Ammon's horn (tissue), 1 donor: ENCODE measurements around the gene SLC38A10.

Experiments
- DNase-seq: peaks from one replicate; pipeline ENCODE4 v3.0.0-alpha.2; 2016; ENCODE audit warnings: low spot score

Gene SLC38A10

DNA sequence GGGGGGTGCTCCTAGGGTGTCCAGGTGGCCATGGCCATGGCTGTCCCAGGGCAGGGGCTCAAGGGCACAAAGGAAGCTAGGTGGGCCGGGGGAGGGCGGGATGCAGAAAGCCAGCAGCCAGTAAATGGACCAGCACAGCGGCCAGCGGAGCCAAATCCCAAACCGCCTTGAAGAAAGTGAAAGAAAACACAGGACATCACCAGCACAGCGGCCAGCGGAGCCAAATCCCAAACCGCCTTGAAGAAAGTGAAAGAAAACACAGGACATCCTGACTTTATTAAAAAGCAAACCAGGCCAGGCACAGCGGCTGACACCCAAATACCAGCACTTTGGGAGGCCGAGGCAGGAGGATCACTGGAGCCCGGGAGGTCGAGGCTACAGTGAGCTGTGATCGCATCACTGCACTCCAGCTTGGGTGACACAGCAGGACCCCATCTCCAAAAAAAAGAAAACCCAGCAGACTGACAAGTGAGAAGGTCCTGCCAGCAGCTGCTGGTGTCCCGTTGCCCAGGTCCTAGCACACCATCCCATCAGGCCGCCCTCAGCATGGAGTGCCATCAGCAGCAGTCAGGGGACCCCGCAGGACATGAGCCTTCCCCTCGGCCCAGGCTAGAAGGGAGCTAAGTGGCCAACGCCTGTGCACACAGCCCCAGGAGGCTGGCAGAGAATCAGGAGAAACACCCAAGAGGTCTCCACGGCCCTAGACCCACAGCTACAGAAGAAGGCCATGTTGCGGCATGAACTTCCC is 17.0 kb downstream of the SLC38A10 start:
- no peak for DNase-seq

DNA sequence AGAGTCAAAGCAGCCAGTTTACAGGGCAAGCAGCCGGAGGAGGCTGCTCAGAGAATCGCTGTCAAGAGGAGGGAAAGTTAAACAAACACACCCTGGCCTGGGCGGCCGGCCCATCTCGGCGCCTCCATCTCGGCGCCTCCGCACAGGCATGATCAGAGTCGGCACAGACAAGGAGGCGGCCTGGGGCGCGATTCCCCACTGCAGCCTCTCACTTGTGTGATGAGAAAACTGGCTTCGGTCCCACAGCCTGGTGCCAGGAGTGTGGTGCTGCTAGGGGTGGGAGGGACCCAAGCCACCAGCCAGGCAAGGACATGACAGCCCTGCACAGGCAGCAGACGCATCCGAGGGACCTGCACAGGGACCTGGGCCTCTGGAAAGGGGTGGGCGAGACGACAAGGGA is 17.7 kb downstream of the SLC38A10 start:
- peak; percentile 74 for DNase-seq

DNA sequence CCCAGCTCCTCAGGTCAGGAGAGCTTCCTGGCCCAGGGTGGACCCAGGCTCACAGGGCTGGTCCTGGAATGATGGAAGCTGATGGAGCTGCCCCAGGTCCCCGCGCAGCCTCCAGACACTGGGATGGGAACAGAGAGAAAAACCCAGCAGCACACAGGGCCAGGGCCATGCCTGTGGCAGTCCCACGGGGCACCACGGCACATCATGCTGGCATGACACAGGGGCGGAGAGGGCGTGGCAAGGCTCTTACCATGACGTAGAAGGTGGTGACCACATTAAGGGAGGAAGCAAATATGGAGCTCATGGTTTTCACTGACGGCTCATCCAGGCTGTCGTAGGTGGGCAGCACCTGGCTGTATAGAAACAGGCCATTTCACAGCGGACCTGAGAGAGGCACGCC is 18.3 kb downstream of the SLC38A10 start:
- no peak for DNase-seq

DNA sequence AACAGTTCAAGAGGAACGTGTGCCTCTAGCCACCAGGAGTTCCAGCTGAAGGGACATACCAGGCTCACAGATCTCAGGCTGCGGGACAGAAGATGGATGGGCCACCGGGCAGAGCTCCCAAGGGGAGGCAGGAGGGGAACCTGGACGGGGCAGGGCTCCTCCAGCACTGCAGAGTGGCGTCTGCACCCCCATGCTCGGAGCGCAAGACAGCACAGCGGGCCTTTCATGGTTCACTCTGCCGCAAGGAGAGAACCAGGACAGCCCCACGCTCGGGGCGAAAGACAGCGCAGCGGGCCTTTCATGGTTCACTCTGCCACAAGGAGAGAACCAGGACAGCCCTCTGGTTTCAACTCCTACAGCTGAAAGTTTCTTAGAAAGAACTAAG is 20.6 kb downstream of the SLC38A10 start:
- DNase-seq, result no peak

DNA sequence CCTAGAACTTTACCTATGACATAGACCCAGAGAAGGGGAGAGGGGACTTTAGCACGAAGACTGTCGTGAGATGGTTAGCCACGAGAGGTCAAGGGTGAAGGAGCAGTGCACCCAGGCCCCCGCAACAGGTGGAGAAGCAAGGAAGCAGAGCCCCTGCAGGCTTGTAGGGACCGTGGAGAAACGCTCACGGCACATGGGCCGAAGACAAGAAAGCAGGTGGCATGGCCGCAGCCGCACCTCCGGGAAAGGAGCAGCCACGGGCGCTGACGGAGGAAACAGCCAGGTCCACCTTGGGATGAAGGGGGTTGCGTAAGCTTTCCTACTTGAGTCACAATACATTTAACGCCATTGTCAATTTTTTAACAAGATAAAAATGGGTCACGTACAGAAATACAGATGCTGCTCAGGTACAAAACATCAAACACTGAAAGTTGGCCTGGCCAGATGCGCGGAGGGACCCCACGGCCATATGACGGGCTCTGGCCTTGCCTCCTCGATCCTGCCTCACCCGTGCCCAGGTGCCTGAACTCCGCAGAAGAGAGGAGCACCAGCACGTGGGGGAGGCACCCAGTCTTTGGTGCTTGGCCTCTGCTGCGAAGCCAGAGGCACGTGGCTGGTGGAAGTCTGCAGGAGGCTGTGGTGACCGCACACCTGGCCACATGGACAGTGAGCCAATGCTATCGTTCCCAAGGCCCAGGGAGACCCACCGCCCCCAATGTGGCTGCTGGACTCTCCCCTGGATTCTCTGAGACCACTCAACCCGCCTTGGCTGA is 21.2 kb downstream of the SLC38A10 start:
- DNase-seq, result no peak

DNA sequence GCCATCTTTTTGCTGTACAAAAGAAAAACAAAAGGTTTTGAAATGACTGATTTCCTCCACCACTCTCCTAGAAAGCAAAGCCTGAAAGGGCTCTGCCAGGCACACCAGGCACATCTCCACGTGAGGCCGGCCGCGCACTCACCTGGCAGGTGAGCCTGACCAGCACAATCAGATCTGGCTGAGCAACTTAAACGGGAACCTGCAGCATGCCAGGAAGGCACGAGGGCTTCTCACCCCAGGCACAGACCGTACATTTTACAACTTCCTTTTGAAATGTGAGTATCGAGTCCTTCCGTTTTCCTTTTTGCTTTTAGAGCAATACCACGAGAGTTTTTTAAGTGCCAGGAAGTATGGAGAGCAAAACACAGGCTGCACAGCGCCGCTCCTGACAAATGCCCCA is 22.5 kb downstream of the SLC38A10 start:
- no peak for DNase-seq

DNA sequence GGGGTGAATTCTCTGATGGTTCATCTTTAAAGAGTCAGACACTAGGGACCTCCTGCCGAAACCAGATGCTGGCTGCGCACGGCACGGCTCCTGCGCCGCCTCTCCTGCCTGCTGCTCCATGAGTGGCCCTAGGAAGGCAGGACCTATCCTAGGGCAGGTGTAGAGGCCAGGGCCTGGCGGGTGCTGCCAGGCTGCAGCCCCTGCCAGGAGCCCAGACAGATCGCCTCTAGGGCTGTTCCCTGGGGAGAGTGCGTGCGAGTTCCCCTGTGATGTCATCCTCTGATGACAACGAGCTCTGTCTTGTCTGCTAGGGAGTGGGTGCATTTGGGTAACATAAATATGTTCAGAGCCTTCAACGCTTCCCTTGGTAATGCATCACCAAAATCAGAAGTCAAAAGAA is 23.9 kb downstream of the SLC38A10 start:
- no peak for DNase-seq

DNA sequence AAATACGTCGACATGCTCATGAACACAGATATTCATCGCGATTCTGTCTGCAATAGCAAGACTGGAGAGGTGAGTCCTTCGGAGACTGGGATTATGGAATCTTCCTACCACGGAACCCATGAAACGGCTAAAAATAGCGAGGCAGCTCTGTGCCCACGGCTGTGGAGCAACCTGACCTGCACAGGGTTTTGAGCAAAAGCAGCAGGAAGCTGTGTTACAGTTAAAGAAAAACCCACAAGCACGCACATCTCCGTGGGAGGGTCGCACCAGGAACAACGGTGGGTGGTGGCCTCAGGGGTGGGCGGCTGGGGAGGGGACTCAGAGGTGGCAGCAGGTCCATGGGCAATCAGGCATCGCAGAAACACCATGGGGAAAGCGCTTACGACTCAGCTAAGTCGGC is 24.8 kb downstream of the SLC38A10 start:
- no peak for DNase-seq

DNA sequence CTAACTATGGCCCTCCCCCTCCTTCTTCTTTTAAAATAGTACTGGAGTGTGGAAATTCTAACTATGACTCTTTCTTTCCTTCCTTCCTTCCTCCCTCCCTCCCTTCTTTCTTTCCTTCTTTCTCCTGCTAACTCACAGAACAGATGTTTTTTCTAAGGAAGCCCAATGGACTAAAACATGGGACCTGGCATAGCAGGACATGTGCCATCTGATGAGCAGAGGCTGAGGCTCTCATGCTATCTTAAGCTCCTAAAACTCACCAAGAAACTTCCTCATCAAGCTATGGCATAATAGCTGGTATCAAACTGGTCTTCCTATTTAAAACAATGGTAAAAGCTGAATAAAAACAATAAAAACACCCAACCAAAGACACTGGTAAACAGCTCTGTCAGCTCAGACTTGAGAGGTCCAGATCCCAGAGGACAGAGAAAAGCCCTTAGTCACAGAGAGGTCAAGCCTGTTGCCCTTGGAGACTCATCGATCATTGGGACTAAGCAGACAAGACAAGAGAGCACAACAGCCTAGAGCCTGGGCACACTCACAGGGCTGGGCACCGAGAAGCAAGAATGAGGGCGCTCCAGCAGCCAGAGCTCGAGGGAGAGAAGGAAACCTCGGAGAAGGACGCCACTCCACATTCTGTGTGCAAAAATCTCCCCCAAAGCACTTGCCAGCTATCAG is 27.6 kb downstream of the SLC38A10 start:
- no peak for DNase-seq

DNA sequence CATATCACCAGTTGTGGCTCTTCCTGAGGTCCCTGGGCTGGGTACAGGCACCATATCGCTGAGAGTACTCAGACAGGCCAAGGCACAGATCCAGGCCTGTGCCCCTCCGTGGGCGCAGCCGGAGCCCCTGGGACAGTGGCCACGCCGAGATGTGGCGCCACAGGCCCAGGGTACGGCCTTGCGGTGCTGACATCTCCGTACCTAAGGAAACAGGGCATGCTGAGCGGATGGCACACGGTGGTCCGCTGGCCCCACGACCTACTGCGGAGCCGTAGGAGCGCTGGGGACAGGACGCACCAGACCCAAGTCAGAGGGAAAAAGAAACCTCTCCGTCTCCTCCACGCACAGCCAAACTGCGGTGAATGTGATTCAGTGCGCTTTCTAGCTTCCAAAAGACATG is 29.5 kb downstream of the SLC38A10 start:
- no peak for DNase-seq

DNA sequence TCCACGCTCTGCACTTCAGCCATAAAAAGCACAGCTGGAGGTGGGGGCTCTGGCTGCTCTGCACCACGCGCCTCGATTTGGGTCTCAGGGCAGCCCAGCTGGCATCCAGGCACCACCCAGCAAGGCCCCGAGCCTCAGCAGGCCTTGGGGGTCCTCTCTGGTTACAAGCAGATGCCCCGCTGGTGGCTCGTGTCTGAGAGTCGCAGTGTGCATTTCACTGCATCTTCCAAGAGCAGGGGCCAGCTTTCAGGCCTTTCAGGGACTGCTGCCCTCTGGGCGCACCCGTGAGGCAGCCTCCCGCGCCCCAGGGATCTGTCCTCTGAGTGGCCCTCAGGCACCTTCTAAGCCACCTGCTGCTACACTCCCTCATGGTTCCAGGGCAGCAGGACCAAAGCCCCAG is 30.5 kb downstream of the SLC38A10 start:
- no peak for DNase-seq

DNA sequence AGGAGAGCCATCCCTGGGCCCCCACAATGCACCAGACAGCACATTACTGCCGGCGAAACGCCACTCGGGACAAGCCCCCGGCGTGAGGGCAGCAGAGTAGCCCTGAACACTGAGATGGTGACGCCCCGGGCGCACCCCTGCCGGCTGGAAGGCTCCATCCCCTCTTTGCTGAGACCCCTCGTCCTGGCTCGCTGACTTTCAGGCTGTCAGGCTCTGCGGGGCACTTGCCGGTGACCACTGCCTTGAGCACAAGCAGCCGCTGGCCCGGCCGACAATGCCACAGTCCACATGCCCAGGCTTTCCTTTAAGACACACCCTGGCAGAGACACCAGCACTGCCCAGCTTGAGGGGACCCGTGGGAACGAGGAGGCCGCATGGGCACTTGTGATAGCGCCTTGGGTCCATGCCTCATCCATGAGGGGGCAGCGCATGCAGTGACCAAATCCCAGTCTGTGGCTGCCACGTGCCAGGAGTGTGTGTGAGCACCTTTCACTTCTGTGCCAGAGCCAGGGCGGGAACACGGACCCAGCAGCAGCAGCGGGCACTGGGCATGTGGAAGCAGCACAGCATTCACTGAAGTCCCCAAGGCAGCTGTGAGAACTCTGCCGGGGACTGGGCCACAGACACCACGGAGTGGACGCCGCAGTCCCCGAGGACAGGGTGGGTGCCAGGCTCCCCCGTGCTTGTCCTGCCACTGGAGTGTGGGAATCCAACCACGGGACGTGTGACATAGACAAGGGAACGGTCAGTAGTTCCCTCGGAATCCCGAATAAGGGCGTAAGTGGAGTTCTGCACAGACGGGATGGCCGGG is 31.5 kb downstream of the SLC38A10 start:
- DNase-seq, result no peak

DNA sequence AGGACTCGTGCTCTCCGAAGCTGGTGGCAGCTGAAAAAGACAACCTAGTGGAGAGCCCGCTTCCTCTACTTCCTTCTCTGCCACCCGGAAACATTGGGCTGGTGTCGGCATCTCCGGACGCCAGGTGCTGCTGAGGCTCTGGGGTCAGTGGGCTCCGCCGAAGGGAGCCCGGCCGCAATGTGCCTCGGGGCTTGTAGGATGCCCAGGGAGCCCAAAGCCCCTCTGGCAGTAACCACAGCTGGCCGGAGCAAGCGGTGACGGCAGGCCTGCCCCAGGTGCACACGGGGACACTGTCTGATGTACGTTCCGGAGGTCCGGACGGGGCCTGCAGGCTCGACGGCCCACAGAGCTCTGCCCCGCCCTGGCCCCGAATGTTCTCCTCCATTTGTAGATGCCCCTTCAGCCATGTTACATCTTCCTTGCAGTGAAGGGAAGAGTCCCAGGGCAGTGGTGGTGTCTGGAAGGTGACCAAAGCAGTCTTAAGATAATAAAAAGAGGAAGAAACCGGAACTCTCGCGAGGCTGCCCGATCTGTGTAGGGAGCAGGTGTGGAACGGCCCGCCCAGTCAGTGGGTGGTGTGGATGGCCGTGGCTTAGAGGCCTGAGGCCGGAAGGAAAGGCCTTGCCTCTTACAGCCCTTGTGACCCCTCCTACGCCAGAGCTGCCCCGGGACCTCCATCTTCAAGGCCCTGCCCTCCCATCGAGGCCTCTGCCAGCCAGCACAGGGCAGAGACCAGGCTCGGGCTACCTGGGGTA is 33.3 kb downstream of the SLC38A10 start:
- no peak for DNase-seq

DNA sequence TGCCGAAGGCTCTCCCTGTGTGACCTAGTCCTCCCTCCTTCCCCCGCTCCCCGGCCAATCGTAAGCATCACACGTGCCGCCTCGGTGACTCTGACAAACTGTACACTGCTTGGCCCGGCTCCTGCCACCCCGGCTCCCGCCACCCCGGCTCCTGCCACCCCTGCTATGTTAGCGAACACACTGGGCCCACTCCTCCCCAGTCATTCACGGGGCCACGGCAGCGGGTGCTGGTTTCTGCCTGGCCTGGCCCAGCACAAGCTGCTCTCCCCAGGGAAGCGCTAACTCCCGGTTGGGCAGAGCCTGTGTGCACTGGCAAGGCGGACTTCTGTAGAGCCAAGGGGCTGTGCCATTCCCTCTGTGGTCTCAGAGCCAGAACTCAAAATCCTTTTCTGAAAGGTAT is 34.0 kb downstream of the SLC38A10 start:
- no peak for DNase-seq

DNA sequence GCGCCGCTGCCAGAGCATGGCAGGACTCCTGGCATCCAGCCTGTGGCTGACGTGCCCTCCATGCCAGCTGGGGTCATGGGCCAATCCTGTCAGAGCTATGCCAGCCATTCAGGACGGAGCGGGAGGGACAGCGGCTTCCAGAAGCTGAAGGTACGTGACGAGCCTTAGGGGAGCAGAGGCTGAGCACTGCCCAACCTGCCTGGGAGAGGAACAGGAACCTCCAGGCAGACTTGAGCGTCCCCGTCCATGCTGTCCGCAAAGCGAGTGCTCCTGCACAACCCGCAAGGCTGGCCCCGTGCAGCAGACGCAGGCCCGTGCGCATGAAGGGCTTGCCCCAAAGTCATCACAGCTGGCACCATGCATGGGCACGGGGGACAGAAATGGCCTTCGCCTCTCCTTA is 34.5 kb downstream of the SLC38A10 start:
- DNase-seq, result no peak

DNA sequence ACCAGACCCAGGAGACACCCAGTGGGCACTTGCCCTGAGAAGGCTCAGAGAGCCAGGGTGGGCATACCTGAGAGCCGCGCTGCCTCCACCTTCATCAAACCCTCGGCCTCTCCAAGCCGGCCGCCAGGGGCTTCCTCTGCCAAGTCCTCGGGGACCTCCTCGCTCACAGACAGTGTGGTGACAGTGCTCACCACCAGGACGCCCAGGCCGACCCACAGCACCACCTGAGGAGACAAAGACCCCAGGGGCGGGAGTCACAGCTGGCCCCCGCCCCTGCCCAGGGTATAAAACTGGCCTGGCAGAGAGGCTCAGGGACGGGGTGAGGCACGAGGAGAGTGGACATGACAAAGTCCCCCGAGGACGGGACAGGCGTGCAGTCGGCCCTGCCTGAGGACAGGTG is 34.9 kb downstream of the SLC38A10 start:
- no peak for DNase-seq

DNA sequence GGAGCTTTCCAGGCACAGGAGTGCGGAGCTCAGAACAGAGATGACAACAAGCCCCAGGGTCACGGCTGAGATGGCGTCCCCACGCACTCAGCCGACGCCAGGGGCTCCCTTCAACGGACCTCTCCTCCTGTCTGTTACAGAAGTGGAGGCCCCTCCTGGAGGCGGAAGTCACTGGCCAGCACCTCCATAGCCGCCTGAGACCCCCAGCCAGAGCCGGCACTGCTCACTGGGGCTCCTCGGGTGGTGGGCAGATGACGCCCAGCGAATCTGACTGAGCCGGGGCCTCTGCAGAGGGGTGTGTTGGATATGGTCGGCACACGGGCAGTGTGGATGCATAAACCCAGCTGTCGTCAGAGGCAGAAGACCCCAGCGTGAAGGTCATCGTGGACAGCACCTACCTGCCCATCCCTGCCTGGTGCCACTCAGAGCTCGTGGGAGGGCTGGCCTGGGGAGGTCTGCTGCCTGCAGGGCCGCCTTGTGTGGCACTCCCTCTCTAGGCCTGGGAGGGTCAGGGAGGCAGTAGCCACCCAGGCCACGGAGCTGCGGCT is 36.0 kb downstream of the SLC38A10 start:
- DNase-seq, result no peak

DNA sequence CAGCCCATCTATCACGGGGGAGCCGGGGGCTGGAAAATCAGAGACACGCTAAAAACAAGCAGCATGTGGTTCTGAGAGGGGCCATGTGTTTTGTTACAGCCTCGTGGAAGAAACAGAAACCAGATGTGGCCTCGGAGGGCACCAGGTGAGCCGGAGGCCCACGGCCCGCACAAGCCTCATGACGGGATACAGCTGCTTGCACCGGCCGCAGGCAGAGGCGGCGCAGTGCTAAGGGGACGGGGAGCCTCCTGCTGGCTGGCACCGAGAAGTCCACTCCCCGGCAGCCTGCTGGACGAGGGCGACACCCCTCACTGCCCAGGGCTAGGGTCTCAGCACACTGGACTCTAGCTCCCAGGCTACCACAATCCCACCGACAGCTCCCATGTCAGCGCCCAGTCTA is 36.8 kb downstream of the SLC38A10 start:
- DNase-seq, result no peak

DNA sequence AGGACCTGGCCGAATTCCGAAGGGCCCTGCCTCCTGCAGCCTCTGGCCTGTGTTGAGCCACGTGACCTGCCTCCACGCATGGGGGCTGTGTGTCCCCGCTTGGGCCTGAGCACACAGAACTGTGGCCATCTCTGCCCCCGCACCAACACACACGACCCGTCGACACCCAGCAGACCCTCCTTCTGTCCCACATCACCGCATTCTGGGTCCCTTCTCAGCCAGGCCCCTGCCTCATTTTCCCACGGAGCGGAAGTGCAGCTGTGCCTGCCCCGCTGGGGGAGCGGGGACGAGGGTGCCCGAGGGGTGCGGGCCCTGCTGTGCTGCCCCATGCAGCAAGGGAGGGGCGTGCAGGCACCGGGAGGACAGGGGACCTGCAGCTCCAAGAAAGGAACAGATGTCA is 37.6 kb downstream of the SLC38A10 start:
- no peak for DNase-seq

DNA sequence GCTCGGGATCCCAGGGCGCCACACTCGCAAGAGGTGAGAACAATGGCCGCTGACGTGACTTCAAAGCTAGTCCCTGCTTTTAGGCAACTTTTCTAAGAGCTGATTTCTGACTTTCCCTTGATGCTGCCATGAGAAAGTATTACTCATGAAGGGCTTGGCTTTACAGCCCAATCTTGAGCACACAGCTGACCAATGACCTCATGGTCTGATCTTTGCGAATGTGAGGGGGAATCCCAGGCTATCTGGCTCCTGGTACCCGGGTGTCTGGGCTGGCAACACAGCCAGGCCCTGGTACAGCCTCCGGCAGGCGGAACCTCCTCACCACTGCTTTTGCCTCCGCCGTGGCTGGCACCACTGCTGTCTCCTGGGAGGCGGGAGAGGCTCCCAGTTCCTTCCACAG is 38.5 kb downstream of the SLC38A10 start:
- no peak for DNase-seq
